Testis (tissue), 2 donors: Measurements from ENCODE around the gene CDX2.

Experiments
- POLR2A ChIP-seq: fragments of 450-650 bp; IDR thresholded peaks from one replicate; pipeline ENCODE4 v1.6.1; 2017; ENCODE audit warnings: antibody characterized with exemption, mild to moderate bottlenecking, moderate library complexity
- TF ChIP-seq, protein P1 (sequence below), 3 experiments: fragments of 450-650 bp in 2 of 3; fragments of 200-600 bp in 1 of 3; sonication (generic) in 1 of 3; IDR thresholded peaks; one replicate each; pipeline ENCODE4 v1.5.1; 2016 to 2019; ENCODE audit warnings: antibody characterized with exemption in 3 of 3, mild to moderate bottlenecking in 2 of 3, moderate library complexity in 1 of 3

GRCh38 chr13:27928805-27929753, 40.0 kb downstream of the CDX2 start:
- TF ChIP-seq, protein P1, sequence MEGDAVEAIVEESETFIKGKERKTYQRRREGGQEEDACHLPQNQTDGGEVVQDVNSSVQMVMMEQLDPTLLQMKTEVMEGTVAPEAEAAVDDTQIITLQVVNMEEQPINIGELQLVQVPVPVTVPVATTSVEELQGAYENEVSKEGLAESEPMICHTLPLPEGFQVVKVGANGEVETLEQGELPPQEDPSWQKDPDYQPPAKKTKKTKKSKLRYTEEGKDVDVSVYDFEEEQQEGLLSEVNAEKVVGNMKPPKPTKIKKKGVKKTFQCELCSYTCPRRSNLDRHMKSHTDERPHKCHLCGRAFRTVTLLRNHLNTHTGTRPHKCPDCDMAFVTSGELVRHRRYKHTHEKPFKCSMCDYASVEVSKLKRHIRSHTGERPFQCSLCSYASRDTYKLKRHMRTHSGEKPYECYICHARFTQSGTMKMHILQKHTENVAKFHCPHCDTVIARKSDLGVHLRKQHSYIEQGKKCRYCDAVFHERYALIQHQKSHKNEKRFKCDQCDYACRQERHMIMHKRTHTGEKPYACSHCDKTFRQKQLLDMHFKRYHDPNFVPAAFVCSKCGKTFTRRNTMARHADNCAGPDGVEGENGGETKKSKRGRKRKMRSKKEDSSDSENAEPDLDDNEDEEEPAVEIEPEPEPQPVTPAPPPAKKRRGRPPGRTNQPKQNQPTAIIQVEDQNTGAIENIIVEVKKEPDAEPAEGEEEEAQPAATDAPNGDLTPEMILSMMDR (IDR thresholded peaks at IDR 0.05) = no peak
- no peak for TF ChIP-seq POLR2A
